Globus pallidus (tissue), 1 donor: ENCODE measurements around the gene EAF1.
A peak's percentile ranks its signal among the peaks of the same experiment; 100 is the strongest.
"Not testable (repeated sequence)": the region's sequence is repeated elsewhere in the genome, so short reads cannot be mapped to it uniquely, and the experiment has no call there.

Experiments
- DNase-seq: peaks from one replicate; pipeline ENCODE4 v3.0.0-alpha.2; 2015; ENCODE audit warnings: low spot score

The EAF1 gene

DNA sequence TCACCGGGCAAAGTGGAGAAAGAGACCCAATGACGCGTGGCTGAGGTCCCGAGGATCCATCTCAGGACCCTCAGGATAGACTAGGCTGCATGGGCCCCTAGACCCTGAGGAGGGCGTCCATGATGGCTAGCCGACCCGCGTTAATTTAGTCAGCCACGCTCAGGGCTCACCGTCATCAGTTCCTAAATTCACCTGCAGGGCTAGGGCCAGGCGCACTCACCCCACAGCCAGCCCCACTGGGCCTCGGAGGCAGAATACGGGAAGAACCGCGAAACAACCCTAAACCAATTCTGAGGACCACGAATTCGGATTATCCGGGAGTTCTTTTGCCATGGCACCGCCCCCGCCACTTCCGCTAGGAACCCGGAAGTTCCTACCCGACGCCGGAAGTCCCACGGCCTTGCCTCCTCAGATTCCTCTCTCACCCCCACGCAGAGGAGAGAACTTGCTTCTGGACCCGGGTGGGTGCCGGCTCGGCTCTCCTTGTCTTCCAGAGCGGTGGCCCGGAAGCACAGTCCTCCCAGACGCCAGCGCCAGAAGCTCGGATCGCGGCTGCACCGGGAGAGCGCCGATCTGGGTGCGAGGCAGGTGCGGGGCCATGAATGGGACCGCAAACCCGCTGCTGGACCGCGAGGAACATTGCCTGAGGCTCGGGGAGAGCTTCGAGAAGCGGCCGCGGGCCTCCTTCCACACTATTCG, at the start of gene EAF1, which contains the start of gene METTL6:
Gene EAF1 (plus strand): TSS at position 417 of the 699 bp plus-strand sequence. CDS start 182 bp downstream, at position 599.
Gene METTL6 (minus strand): TSS at position 363 of the 699 bp plus-strand sequence. CDS start 1,033 bp downstream, outside the sequence.
- DNase-seq, result peak; percentile 79

DNA sequence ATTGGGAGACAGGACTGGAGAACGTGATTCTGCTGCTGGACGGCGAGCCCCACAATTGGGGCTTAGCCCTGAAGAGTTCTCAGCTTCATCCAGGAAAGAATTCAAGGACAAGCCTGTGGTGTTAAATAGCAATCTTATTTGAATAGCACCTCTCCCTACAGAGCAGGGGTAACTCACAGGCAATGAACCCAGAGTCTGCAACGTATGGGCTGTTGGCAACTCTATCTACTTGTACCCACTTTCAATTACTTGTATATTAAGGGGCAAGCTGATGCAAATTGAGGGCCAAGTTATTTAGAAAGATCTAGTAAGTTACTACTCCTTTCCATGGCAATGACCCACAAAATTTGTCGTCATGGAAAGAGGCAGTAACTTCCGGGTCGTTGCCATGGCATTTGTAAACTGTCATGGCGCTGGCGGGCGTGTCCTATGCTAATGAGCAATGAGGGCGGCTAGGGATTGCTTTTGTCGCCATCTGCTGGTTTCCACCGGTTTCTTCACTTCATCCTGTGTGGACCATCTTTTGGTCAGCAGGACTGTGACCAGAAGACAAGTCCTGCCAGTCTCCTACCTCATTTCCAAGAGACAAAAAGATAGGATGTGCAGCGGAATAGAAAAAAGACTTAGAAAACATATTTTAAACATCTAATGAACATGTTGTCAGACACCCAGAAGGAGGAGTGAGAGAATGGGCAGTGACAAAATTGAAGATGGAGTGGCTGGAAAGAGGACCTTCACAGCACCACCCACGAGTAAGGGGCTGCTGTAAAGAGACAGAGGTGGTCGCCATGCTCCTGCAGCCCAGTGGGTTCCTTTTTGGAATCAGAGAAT, 49.2 kb upstream of the EAF1 start:
- peak; percentile 95 for DNase-seq

DNA sequence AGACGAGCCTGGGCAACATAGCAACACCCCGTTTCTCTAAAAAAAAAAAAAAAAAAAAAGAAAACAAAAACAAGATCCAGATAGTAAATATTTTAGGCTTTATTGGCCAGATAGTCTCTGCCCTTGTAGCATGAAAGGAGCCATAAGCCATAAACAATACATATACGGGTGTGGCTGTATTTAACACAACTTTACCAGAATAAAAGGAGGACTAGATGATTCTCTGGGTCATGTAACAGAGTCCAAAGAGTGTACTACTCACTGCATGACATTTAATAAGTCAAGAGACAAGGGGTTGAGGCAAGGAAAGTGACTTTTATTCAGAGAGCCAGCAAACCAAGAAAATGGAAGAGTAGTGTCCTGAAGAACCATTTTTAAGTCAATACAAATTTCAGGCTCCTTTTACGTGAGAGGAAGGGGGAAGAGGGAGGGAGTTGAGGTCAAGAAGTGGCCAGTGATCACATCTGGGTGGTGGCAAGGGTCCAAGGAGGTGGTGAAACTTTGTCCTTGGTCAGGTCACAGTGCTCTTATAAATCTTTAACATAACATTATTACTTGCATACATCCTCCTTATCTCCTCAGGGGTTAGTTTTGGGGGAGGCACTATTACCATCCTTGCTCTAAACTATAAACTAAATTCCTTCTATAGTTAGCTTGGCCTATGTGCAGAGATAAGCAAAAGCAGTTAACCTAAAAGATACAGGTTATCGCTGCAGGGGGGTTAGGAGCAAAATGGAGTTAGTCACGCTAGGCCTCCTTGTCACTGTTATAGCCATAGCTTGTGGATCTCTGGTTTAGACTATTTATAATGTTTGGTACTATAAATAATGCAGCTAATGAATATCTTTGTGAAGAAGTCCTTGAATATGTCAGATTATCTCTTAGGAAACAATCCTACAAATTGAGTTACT, 46.2 kb upstream of the EAF1 start:
- DNase-seq, result no peak

DNA sequence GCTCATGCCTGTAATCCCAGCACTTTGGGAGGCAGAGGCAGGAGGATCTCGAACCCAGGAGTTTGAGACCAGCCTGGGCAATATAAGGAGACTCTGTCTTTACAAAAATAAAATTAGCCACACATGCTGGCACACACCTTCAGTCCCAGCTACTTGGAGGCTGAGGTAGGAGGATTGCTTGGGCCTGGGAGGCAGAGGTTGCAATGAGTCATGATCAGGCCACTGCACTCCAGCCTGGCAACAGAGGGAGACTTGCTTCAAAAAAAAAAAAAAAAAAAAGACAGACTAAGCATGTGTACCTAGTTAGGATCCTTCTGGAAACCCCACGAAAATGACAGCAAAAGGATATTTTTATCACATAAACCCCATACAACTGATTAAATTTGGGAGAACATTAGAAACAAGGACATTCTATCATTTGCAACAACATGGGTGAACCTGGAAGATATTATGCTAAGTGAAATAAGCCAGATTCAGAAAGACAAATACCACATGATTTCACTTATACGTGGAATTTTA, 44.9 kb upstream of the EAF1 start:
- DNase-seq, result no peak

DNA sequence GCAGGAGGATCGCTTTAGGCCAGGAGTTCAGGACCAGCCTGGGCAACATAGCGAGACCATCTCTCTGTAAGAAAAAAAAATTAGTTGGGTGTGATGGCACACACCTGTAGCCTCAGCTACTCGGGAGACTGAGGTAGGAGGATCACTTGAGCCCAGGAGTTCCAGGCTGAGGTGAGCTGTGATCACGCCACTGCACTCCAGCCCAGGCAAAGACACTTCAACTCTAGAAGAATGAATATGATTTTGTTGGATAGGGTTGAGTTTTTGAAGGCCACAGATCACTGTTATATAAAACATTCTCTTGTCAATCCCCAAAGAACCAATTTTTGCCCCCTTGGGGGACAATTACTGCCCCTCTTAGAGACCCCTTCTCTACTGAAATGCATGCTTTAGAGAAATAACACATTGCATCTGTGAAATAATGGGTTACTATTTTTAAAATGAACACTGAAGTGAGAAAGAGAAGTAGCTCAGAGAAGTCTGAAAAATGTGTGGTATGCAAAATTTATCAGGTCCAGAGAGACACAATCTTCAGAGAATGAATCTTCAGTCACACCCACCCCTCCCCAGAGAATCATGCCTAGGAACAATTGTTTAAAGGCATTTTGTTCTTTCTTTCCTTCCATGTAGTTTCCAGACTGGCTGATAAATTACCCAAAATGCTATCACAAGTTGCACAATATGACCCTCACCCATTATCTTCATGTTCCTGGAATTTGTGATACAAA, 42.7 kb upstream of the EAF1 start:
- DNase-seq, result no peak

DNA sequence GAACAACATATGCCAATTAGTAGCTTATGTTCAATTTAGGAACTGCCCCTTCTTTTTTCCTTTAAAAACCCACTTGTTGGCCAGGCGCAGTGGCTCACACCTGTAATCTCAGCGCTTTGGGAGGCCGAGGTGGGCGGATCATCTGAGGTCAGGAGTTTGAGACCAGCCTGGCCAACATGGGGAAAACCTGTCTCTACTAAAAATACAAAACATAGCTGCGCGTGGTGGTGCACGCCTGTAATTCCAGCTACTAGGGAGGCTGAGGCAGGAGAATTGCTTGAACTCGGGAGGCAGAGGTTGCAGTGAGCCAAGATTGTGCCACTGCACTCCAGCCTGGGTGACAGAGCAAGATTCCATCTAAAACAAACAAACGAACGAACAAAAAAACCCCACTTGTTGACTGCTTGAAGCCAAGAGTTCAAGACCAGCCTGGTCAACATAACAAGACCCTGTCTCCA, 42.1 kb upstream of the EAF1 start:
- not testable (repeated sequence) for DNase-seq

DNA sequence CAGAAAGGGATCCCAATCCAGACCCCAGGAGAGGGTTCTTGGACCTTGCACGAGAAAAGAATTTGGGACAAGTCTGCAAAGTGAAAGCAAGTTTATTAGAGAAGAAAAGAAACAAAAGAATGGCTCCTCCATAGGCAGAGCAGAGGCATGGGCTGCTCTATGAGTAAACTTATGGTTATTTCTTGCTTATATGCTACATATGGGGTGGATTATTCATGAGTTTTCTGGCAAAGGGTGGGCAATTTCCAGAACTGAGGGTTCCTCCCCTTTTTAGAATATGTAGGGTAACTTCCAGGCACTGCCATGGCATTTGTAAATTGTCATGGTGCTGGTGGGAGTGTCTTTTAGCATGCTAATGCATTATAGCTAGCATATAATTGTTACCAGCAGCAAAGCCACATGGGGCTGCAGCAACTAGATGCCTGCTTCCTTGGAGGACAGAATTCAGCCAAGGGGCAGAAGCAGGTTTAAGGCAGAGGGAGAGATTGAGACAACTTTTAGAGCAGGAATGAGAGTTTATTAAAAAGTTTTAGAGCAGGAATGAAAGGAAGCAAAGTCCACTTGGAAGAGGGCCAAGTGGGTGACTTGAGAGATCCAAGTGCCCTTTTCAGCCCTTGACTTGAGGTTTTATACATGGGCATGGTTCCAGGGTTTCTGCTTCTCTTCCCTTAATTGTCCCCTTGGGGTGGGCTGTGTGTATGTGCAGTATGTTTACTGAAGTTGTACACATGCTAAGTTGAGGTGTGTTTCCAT, 41.3 kb upstream of the EAF1 start:
- DNase-seq, result no peak

DNA sequence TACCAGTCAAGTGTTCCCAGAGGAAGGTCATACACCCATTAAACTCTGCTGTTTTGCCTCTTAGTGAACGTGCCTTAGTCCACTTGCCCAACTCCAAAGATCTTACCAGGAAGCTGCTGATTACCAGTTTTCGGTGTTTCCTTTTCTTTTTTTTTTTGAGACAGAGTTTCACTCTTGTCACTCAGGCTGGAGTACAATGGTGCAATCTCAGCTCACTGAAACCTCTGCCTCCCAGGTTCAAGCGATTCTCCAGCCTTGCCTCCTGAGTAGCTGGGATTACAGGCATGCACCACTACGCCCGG, 40.8 kb upstream of the EAF1 start:
- not testable (repeated sequence) for DNase-seq

DNA sequence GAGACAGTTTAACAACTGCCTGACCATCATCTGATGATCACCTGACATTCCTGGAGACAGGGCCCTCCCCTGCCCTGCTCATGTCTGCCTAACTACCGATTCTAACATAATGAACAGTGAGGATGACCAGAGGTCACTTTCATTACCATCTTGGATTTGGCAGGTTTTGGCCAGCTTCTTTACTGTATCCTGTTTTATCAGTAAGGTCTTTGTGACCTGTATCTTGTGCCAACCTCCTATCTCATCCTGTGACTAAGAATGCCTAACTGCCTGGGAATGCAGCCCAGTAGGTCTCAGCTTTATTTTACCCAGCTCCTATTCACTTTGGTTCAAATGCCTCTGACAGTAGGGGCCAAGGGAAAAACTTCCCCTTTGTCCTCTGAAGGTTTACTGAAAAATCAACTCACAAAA, 40.2 kb upstream of the EAF1 start:
- DNase-seq, result no peak

DNA sequence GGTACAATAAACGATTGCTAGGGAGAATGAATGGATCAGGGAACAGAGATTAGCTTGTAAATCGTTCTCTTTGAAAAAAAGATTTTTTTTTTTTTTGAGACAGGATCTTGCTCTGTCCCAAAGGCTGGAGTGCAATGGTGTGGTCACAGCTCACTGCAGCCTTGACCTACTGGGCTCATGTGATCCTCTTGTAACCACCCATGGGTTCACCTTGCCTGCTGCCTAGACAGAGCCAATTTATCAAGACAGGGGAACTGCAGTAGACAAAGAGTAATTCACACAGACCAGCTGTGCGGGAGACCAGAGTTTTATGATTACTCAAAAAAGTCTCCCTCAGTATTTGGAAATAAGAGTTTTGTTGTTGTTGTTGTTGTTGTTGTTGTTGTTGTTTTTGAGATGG, 39.7 kb upstream of the EAF1 start:
- DNase-seq, result no peak

DNA sequence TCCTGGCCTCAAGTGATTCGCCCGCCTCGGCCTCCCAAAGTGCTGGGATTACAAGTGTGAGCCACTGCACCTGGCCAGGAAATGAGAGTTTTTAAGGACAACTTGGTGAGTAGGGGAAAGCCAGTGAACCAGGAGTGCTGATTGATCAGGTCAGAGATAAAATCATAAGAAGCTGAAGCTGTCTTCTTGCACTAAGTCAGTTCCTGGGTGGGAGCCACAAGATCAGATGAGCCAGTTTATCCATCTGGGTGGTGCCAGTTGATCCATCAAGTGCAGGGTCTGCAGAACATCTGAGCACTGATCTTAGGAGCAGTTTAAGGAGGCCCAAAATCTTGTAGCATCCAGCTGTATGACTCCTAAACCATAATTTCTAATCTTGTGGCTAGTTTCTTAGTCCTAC, 39.1 kb upstream of the EAF1 start:
- not testable (repeated sequence) for DNase-seq

DNA sequence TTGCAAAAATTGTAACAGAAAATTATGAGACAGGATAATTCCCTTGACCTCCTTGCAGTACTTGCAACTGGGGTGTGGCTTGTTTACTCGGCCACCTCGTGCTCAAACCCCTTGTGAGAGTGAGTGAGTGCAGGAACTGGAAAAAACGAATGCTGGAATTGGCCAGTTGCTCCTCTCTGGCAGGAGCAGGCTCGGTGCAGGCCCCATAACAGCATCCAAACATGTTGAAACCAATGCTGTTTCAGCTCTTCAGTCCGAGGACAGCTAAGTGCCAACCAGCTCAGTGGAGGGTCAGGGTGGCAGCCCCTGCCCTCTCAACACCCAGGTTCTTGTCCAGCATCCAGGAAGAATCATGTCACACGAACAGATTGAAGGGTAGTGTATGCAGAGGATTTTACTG, 36.9 kb upstream of the EAF1 start:
- no peak for DNase-seq

DNA sequence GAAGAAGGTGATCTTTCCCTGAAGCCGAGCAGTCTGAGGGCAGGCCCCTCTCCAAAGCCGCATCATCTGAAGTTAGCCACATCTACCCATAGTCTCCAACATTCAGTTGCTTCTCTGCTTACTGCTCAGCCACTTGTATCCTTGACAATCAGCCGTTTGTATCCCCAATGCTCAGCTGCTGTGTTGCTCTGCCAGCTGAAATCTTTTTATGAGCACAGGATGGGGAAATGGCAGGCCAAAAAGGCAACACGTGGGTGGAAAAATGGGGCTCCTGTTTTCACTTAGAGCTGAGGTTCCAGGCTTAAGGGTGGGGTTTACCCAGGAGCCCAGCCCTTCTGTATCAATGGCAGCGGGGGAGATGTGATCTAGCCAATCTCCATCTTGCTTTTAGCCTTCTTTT, 36.4 kb upstream of the EAF1 start:
- no peak for DNase-seq

DNA sequence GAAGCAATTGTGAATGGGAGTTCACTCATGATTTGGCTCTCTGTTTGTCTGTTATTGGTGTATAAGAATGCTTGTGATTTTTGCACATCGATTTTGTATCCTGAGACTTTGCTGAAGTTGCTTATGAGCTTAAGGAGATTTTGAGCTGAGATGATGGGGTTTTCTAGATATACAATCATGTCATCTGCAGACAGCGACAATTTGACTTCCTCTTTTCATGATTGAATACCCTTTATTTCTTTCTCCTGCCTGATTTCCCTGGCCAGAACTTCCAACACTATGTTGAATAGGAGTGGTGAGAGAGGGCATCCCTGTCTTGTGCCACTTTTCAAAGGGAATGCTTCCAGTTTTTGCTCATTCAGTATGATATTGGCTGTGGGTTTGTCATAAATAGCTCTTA, 34.1 kb upstream of the EAF1 start:
- DNase-seq, result not testable (repeated sequence)

DNA sequence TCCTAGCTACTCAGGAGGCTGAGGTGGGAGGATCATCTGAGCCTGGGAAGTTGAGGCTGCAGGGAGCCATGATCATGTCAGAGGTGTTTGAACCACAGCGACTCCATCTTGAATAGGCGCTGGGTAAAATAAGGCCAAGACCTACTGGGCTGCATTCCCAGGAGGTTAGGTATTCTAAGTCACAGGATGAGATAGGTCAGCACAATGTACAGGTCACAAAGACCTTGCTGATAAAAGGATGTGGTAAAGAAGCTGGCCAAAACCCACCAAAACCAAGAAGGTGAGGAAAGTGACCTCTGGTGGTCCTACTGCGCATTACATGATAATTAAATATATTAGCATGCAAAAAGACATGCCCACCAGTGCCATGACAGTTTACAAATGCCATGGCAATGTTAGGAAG, 28.7 kb upstream of the EAF1 start:
- DNase-seq, result not testable (repeated sequence)

DNA sequence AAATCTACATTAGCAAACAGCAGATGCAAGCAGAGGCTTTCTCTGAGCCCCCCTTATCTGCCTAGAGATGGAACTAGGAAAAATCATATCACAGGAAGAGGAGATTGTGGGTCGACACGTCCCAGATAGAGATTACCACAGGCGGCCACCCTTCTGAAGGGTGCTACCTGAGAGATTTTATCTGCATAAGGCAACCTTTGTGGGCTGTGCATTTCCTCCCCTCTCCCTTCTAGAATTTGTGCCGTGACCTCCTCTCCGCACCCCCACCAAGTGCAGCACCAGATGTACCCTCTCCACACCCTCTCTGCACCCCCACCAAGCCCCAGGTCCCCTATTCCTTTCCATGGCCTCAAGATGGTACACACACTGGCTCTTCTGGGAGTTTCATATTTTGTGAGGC, 27.4 kb upstream of the EAF1 start:
- DNase-seq, result no peak

DNA sequence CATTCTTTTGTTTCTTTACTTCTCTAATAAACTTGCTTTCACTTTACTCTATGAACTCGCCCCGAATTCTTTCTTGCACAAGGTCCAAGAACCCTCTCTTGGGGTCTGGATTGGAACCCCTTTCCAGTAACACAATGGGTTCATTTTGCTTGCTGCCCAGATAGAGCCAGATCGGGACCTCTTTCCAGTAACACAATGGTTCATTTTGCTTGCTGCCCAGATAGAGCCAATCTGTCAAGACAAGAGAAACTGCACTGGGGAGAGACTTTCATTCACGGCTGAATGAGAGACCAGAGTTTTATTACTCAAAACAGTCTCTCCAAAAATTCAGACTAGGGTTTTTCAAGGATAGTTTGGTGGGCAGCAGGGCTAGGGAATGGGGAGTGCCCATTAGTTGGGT, 25.5 kb upstream of the EAF1 start:
- no peak for DNase-seq

DNA sequence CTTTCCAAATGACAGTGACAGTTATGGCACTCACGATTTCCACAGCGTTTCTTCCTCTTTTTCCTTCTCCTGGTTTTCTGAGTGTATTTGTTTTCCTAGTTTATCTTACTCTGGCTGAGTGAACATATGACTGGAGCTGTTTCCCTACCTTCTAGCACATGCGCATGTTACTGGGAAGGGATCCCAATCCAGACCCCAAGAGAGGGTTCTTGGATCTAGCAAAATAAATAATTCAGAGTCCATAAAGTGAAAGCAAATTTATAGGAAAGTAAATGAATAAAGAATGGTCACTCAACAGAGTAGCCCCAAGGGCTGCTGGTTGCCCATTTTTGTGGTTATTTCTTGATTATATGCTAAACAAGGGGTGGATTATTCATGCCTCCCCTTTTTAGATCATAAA, 23.9 kb upstream of the EAF1 start:
- no peak for DNase-seq

DNA sequence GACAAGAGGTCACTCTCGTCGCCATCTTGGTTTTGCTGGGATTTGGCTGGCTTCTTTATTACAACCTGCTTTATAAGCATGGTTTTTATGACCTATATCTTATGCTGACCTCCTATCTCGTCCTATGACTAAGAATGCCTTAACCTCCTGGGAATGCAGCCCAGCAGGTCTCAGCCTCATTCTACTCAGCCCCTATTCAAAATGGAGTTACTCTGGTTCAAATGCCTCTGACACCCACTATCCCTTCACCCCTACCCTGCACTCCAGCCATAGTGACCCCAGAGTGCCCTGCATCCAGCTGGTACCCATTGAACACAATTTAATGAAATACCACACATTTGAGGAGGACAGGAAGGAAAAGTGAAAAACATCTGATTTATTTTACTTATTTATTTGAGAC, 23.4 kb upstream of the EAF1 start:
- DNase-seq, result no peak

DNA sequence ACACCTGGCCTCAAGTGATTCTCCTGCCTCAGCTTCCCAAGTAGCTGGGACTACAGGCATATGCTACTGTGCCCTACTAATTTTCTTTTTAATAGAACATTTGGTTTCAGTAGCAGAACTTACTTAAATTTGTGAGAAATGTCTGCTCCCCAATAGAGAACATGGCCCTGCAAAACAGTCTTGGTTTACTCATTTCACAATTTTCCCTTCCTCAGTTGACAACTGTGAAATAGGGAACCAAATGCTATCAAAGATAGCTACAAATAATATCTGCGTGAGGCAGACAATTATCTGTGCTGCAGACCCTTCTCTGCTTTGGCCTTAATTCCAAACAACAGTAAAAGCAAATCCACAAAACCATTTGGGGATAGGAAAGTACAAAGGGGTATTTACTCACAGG, 22.6 kb upstream of the EAF1 start:
- DNase-seq, result no peak
